SK-N-MC (cell line): Measurements from ENCODE around the gene EFNB1.

Experiments used
- EZH2 ChIP-seq: fragments of 200-600 bp; sonication (generic); IDR thresholded peaks from one replicate; pipeline ENCODE4 v1.6.1; 2017; ENCODE audit warnings: antibody characterized with exemption
- POLR2AphosphoS5 ChIP-seq: IDR thresholded peaks from 2 replicates; pipeline ENCODE4 v1.6.1; 2012; ENCODE audit warnings: mild to moderate bottlenecking, low read depth, low read length, borderline replicate concordance

DNA sequence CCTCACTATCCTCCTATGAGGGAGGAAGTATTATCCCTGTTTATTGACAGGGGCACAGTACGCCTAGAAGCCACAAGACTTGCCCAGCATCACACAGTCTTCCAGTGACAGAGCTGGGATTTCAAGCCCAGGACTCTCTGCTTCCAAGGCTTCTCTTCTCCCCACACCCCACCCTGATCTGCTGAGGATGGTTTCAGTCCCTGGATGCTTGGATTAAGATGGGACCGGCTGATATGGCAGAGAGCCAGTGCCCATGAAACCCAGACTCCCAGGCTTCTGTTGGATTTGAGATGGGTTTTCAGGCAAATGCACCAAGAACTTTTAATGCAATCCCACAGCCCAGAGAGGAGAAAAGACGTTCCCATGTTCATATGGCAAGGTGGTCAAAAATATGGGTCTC is 23.2 kb downstream of the EFNB1 start:
- no peak for TF ChIP-seq POLR2AphosphoS5
- TF ChIP-seq EZH2 = no peak
